Measurements from ENCODE around the gene EEPD1.

The EEPD1 gene

DNA sequence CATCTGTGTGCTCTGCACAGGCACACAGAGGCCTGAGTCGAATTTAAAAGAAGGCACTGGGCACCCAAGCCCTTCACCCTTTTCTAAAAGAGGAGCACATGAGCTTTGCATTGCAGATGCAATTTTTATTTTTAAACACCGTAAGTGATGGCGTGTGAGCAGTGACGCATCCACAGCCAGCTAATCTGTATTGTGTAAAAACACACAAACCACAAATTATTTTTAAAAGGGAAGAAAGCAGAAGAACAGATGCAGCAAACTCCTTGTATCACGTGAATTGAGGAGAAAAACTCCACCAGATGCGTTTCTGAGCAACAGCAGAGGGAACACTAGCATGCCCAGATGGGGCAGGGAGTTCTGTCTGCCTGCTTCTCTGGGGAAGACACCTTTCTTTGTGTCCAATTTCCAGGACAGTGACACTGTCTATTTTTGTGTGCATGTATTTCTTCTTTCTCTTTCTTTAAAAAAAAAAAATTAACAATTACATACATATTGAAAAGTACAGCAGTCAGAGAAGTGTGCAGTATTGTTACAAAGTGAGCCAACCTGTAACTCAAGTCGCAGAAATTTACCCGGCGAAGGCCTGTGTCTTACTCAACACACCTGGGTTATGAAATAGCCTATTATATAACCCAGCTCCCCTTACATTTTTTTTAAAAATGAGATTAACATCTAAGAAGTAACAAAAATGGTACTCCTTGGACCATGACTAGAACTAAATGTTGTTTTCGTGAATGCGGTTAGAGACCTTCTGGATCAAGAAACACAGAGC lies 39.2 kb downstream of the EEPD1 start:
- DNase-seq: no peak

DNA sequence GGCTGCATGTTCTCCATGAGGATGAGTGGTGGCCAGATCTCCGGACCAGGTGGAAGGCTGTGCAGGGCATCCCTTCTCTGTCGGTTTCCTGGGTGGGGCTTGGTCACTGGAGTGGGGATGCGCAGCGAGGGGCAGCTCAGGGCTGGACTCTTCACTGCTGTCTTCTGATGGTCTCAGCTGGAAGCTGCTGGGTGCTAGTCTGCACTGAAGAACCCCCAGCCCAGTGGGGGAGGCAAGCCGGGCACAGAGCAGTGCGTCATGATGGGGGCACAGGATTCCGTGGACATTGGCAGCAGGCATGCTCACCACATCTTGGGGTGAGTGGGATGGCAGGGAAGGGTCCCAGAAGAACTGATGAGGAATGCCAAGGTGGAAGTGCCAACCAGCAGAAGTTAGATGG lies 39.8 kb downstream of the EEPD1 start:
- no peak for DNase-seq

DNA sequence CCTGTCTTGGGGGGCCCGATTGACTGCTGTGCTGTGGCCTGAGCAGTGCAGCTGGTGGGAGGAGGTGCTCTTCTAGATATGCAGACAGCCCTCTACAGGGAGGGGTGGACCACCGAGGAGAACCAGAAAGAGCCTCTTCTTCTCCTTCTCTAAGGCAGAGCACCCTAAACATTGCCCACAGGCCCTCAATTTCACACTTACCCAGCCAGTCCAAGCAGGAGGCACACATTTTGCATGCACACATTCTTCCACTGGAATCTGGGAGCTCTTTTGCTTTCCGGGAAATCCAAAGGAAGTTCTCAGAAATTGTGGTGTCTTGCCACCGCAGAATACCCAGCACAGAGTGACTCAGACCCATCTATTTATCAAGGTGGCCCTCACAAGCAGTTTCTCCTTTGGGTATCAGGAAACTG lies 45.8 kb downstream of the EEPD1 start:
- DNase-seq: no peak

DNA sequence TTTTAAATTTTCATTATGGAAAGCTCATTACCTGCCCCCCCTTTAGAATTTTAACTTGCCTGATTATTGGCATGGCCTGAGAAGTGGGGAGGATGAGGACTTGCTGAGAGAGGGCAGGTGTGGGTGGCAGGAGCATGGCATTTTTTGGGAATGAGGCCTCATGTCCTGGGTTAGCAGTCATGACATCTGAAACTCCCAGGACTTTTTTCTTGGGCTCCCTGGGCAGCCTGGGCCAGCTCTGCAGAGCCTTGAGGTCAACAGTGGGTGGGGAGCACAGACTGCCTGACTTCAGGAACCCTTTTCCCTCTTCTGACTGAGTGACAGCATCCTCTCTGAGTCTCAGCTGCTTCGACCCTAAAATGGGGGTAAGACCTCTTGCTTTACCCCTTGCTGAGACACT lies 46.3 kb downstream of the EEPD1 start:
- DNase-seq: no peak

DNA sequence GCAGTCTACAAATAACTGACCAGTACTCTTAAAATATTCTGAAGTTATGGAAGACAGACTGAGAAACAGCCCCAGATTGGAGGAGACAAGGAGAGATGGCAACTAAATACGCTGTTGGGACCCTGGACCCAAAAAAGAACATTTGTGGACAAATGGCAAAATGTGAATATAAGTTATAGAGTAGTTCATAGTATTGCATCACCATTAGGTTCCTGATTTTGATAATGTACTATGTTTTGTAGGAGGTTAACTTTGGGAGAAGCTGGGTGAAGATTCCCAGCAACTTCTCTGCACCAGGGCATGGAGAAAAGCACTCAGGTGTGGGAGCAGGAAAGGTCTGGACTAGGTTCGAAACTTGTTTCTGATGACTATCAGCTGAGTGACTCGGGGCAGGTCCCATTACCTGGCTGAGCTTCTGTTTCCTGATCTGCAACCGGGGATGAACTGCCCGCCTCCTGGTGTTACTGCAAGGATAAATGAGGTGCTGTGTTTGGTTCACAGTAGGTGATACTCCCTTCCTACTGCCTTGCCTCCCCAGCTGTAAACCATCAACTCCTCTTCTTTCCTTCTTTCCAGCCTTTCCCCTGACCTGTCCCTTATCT lies 48.2 kb downstream of the EEPD1 start:
- no peak for DNase-seq

DNA sequence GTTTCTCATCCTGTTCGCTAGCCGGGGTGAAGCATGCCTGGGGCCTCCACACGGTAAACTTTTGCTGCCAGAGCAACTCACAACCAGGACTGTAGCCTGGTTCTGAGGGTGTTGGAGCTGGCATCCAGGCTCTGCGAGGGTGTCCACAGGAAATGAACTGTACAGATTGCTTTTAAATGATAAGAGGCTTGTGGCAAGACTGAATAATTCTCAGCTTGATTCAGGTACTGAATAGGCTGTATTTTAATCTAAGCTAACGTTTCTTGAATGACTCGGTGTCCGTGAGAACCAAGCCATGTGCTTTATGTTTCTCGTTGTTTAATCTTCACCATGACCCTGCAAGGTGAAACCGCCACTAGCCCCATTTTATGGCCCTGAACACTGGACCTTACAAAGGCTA lies 49.3 kb downstream of the EEPD1 start:
- DNase-seq: no peak

DNA sequence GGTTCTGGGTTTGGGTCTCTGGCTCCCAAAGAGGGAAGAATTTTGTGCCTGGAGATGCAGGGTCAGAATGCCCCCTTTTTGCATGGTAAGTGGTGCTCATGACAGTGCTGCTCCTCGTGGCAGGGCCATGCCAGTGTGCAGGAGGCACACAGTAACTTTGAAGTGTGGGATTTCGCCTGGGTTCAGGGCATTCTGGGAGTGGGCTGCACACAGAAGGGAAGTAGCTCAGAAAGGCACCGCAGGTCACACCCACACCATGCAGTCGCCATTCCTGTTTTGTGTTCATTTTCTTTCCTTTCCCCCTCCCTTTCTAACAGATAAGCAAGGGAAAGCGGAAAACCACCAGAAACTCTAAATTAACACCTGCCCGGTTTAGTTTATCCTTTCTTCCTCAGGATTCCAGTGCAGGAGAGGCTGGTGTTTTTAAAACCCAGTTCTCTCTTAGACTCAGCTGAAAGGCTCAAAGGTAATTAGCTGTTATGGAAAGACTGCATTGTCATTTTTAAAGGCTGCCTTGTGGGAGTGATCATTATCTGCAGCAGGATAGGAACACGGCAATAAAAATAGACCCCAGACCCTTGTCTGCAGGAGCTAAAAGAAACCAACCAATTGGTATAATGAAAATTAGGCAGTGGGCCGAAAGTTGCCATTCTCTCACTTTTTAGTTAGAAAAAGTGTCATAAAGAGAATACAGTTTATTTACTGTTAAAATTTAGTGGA lies 50.2 kb downstream of the EEPD1 start:
- no peak for DNase-seq

DNA sequence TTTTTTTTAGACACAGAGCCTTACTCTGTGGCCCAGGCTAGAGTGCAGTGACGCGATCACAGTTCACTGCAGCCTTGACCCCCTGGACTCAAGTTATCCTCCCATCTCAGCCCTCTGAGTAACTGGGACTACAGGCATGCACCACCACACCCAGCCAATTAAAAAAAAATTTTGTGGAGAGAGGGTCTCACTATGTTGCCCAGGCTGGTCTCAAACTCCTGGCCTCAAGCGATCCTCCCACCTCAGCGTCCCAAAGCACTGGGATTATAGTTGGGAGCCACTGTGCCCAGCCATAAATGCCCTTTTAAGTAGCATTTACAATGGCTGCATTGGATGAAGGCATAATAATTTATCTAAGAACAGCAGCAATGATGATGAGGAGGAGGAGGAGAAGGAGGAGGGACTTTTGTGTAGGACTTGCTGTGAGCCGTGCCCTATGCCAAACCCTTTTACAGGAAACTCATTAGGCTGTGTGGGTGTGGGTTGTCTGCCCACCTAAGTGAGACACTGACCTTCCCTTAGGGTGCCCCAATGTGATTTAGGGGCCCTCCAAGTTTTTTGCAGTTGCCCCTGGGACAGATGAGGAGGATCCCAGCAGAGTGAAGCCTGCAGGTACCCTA lies 51.1 kb downstream of the EEPD1 start:
- DNase-seq: no peak

DNA sequence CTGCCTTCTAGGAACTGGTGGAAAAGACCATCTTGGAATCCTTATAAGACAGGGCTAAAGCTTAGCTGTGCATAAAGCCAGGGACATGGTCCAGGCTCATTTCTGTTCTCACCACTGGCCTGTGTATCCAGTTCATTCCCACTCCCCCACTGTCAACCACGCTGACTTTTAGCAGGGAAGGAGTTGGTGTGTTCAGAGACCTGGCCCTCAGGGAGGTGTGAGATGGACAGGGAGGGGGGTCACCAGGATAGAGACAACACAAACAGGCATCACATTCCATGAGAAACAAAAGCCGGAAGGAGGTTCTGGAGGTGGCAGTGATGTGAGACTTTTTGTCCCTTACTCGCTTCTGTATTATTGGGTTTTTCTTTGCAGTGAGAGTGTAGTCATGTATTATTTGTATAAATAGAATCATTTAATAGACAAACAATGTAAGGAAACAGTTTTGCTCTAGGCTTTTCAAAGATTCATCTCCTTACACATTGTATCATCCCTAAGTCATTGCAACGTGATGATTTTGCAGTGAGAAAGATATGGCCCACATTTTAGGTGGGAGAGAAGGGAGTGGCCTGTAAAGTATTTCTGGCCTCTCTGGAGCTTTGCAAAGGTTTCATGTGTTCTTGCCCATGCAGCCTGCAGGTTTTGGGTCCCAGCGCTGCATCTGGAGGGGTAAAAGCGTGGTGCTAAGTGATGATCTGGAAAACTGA lies 52.0 kb downstream of the EEPD1 start:
- no peak for DNase-seq

DNA sequence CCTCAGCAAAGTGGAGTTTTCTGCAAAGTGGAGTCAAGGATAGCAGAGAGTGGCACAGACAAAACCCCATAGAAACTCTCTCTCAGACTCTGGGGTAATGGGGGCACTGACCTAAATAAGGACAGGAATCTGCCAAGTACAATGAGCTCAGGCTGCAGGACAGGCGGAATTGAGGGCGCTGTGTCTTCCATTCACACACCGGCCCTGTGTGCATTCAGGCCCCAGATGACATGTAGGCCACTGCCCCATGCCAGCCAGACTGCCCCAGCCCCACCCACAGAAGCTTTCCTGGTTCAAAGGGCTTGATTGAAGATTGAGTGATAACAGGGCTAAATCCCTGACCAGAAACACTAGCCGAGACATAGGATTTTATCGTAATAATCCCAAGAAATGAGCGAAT lies 52.7 kb downstream of the EEPD1 start:
- DNase-seq: no peak

DNA sequence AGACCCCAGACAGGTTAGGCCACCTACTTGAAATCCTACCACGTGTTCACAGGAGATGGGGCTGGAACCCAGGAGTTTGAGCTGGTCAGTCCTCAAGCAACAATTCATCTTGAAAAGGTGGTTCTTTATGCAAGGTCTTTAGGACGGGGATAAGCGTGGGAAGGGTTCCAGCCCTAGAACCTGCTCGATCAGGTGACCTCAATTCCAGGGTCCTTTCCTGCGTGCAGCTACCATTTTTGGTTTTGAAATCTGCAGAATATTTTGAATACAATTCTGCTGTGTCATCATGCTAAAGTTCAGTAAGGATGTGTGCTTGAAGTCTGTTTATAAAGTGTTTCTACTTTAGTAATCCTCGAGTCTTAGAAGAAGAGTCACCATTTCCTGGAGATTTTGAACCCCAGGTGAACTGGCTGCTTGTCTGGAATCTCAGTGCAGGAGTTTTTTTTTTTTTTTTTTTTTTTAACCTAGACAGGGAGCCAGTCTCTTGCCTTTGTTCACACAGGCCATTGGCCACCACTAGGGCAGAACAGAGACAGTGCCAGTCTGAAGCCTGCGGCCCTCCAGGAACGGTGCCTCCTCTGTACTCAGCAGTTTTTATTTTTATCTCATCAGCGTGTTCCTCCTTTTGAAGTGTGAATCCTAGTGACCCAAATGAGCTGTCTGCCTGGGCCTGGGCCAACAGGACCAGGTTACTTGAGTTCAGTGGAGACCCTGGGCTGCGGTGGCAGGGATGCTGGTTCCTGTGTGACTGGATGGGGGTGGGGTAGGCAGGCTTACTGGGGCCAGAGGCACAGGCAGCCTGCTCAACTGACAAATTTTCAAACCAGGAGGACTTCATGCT lies 54.6 kb downstream of the EEPD1 start:
- DNase-seq: no peak

DNA sequence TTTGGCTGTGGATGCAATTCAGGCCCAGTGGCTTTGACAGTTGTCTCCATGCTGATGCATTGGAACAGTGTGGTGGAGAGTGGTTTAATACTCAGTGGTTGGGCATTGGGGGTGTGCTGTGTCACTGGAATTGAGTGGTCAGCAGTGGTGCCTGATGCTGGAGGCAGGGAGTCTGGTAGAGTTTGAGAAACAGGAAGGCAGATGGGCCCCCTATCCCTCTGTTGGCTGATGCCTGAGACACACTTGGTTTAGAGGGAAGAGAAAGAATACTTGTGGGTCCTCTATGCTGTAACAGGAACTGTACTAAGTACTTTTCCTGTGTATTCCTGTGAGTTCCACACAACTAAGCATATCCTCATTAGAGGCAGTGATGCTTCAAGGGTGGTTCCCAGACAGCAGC lies 55.4 kb downstream of the EEPD1 start:
- no peak for DNase-seq

DNA sequence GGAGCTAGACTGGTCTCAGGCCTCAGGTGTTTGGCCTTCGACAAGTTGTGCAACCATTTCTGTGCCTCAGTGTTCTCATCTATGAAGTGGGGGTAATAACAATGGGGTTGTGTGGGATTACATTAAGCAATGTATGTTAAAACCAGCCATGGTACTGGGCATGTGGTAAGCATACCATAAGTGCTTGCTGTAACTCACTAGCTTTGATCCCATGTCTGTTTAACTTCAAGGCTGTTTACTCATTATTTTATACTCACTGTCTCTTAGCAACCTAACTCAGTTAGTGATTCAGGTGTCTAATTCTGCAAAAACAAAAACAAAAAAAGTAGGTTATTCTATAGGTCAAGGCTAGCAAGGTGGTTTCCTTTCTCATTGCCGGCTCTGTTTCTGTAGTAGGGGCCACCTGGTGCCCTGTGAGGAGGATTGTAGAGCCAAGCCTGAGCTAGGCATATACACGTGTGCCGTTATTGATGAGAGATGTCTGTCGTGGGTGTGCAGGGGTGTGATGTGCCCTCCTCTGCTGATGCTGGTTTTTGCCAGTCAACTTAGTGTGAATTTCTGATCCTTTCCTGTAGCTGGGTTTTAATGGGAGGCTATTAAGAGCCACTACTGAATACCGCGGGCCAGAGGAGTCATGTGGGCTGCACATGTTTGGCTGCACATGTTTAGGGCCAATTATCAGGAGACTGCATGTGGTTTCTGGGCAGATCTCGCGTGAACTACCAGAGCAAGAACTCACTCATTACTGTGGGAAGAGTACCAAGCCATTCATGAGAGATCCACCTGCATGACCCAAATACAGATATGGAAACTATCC lies 56.2 kb downstream of the EEPD1 start:
- DNase-seq: no peak

DNA sequence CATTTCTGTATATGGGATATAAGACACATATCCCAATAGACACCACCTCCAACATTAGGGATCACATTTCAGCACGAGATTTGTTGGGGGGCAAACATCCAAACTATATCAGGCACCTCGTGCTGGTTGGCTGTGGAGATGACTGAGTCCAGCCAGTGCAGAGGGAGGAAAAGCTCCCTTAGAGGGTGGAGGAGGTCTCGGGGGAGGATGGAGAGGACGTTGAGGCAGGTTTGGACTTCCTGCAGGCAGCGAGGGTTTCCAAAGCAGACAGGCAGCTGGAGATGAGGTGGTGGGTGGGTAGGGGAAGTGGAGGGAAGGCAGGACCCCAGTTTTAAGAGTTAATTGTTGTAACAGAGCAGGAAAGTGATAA lies 56.7 kb downstream of the EEPD1 start:
- no peak for DNase-seq

DNA sequence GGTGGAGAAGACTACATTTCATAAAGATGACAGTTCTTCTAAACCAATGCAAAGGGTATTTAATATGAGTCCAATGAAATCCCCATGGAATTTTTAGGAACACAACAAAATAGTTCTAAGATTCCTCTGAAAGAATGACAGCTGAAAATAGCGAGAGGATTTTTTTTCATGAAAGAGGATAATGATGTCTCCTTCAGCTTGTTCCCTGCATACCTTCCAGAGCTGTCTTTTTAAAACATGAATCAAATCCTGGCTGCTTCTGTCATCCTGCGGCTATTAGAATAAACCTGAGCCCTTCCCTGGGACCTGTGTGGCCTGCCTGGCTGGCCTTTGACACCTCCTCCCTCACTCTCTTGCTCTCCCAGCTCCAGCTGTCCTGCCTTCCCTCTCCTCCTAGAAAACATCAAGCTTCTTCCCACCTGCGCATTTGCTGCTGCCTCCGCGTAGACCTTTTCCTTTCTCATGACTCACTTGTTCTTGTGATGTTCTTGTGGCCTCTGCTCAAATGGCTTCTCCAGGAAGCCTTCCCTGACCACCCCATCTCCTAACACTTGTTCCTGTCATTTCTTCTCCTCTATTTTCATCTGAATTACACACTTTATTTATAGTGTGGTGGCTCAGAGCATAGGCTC lies 57.4 kb downstream of the EEPD1 start:
- DNase-seq: no peak

DNA sequence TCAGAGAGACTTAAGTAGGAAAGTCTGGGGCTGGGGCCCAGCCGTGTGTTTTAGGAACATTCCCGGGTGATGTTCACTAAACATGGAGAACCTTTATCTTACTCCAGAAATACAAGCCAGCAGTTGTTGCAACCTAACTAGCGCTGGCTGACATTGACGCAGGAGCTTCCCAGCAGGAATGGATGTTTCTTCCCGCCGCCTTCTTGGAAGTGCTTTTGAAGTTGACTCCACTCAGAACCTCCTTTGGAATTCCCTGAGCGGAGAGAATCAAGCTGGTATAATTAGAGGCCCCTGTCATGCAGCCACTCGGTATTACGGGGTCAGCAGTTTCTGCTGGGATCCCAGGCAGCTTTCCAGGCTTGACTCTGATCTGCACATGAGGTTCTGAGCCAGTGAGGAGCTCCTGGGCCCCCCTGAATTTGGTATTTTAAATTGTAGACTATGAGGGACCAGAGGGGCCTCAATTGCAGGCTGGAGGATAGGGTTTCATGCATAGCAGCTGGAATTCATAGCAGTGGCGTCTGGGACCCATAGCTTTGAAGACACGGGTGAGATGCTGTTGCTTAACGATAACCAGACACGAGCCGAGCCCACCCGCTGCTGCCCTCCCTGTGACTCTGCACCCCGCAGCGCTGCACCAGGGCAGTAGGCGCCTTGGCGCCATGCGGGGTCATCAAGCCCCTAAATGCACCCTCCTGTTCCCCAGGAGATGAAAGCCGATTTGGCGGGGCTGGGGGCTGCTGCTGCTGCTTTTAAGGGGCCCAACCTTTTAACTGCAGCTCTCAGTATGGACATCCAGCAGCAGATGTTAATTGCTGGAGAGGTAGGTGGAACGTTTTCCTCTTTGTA lies 61.8 kb downstream of the EEPD1 start:
- no peak for DNase-seq

DNA sequence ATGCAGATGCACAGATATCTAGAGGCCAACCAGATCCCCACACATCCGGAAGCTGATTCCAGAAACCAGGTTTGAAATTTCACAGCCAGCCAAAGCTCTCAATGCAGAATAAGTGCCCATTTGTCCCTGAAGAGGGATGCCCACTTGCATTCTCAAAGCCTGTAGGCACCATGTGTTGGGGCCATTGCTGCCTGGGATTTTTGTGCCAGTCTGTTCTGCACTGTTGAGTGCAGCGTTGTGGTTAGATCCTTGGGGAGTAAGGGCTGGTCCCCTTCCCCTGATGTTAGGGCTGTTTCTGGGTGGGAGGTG lies 62.4 kb downstream of the EEPD1 start:
- DNase-seq: no peak

DNA sequence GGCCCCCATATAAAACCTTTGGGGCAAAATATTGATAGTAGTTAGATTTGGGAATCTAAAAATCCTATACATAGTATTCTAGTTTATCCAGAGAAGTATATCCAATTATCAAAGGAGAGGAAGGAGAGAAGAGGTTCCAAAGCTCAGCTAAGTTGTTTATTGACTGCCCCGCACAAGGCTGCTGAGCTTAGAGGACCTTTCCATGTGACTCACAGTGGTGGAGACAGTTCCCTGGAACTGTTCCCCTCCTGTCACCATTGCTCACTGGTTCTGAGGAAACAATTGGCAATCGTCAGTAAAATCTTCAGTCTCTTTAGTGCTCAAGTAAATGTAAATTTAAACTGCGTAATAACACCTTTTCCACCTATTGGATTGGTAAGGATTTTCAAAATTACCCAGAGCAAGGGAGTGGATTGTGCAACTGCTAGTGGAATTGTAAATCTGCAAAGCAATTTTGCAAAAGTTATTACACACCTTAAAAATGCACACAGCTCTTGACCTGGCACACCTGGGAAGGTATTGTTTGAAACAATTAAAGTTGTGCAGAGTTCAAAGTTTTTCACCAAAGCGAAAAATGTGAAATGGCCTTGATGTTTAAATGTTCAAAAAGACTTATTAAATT lies 63.1 kb downstream of the EEPD1 start:
- no peak for DNase-seq

DNA sequence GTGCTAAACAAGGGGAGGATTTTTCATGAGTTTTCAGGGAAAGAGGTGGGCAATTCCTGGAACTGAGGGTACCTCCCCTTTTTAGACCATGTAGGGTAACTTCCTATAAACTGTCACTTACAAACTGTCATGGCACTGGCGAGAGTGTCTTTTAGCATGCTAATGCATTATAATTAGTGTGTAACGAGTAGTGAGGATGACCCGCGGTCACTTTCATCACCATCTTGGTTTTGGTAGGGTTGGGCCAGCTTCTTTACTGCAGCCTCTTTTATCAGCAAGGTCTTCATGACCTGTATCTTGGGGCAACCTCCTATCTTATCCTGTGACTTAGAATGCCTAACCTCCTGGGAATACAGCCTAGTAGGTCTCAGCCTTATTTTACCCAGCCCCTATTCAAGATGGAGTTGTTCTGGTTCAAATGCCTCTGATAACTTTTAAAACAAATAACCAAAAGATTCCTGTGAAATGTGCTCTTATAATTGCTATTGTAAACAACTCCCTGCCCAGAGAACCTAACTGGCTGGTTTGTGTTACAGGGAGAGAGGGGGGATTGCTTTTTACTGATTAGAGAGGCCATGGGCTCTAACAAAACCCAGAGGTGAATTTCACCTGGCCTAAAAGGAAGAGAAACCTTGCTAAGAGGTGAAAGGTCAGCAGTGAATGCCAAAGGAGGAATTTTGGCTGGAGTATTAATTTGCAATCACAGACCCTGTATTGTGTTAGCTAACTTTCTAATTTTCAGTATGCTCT lies 64.3 kb downstream of the EEPD1 start:
- no peak for DNase-seq
